Measurements from ENCODE around the gene GOLGA6L2. TPM values are rescaled to one million over a fixed set of nuclear protein-coding genes. Genes with fewer than 3 reads are reported as not detected.

Gene GOLGA6L2
- total and polyA plus RNA-seq, 12 donors, result 0.16 to 0.24 TPM; not detected in 10

DNA sequence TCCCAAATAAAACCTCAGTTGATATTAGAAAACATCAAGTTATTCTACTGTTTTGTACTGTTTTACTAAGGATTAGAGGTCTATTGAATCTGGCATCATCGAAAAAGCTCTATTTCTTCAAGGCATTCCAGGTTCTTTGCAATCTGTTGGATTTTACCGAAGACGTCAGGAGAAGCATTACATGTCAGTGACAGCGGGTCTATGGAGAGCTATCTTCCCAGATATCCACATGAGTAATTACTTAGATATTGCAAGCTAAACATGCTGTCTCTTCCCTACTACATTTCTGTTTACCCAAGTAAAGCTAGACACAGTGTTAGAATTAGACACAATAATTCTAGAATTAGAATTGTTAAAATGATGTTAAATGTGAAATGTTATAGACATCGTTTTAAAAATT lies 10.8 kb upstream of the GOLGA6L2 start:
- no peak overlapping the region for H3K27ac ChIP-seq
- no peak for TF ChIP-seq POLR2A (IDR thresholded peaks at IDR 0.05)
- TF ChIP-seq, protein P1, sequence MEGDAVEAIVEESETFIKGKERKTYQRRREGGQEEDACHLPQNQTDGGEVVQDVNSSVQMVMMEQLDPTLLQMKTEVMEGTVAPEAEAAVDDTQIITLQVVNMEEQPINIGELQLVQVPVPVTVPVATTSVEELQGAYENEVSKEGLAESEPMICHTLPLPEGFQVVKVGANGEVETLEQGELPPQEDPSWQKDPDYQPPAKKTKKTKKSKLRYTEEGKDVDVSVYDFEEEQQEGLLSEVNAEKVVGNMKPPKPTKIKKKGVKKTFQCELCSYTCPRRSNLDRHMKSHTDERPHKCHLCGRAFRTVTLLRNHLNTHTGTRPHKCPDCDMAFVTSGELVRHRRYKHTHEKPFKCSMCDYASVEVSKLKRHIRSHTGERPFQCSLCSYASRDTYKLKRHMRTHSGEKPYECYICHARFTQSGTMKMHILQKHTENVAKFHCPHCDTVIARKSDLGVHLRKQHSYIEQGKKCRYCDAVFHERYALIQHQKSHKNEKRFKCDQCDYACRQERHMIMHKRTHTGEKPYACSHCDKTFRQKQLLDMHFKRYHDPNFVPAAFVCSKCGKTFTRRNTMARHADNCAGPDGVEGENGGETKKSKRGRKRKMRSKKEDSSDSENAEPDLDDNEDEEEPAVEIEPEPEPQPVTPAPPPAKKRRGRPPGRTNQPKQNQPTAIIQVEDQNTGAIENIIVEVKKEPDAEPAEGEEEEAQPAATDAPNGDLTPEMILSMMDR (IDR thresholded peaks at IDR 0.05), result no peak
- no peak for DNase-seq
- no peaks in the 10 kb centered on the region for H3K36me3 ChIP-seq (replicated peaks in 1 of 2)
- H3K4me1 ChIP-seq (replicated peaks in 1 of 2), result peaks cover 3 to 4% of the 10 kb centered on the region in 2 donors
- 61 to 83% (median 73%) methylated on average over 5 of the region's 5 CpGs for WGBS, 4 donors
- intact Hi-C loops (cut with DNase I), result no loop called here
- H3K27me3 ChIP-seq, result no peaks in the 10 kb centered on the region
- no peak overlapping the region for H3K4me3 ChIP-seq
- H3K9me3 ChIP-seq (replicated peaks in 1 of 3), result no peaks in the 10 kb centered on the region

DNA sequence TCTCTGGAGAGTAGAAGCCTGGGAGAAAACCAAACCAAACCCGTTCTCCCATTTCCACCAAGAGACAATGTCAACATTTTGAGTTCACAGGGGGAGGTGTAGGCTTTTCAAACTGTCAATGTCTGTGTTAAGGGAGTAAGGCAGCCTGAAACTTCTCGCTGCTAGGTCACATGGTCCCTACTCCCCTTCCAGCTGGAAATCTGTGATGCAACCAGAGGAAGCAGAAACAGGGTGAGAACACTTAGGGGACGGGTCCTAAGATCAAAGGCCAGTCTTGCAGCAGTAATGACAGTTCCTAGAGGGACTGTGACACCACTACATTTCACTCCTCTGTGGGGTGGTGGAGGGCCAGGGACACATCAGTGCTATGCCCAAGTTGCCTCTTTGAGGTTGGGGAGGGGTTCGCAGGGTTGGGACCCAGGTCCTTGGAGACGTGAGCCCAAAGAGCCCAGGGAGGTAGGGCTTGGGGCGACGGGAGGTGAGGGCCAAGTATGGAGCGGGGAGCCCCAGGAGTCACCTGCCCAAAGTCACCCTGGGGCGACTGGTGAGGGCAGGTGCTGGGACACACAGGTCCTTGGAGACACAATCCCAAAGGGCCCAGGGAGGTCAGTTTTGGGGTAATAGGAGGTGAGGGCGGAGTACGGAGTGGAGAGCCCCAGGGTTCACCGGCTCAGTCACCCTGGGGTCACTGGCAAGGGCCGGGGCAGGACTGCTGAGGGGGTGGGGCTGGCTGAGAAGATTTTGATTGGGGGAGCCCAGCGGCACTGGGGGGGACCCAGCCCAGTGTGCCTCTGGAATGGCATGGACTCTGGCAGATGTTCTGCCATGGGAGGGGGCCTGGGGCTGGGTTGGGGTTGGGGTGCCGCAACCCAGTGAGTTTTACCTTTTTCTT lies 582 bp downstream of the GOLGA6L2 start:
- WGBS, 4 donors, result 87 to 90% (median 88%) methylated on average over 9 to 15 of the region's 15 CpGs
- intact Hi-C loops (cut with DNase I), result no loop called here

DNA sequence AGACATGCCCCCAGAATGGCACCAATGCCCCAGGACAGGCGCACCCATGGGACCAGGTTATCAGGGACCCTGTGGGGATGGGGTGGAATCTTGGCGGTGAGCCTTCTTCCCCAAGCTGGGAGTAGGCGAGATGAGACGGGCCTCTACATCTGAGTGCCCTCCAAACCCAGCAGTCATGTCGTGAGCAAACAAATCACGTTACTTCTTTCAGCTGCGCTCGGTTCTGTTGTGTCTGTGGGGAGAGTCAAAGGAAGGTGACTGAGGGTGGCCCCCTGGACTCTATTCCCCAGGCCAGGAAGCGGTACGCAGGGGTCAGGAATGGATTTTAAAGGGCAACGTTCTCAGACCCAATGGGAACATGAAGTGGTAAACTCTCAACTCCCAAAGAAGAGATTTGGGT lies 2.8 kb downstream of the GOLGA6L2 start:
- H3K27ac ChIP-seq, result no peak overlapping the region
- no peak overlapping the region for H3K4me3 ChIP-seq
- H3K9me3 ChIP-seq (replicated peaks in 1 of 3), result no peaks in the 10 kb centered on the region
- no peak for TF ChIP-seq POLR2A (IDR thresholded peaks at IDR 0.05)
- TF ChIP-seq, protein P1 (IDR thresholded peaks at IDR 0.05), result no peak
- 81 to 93% (median 86%) methylated on average over 8 to 11 of the region's 11 CpGs for WGBS, 4 donors
- no peaks in the 10 kb centered on the region for H3K36me3 ChIP-seq (replicated peaks in 1 of 2)
- intact Hi-C loops (cut with DNase I), result no loop called here
- no peaks in the 10 kb centered on the region for H3K4me1 ChIP-seq (replicated peaks in 1 of 2)
- no peaks in the 10 kb centered on the region for H3K27me3 ChIP-seq
- DNase-seq, result no peak

More for the DNA sequence above, 582 bp downstream of the GOLGA6L2 start:
- DNase-seq, result no peak
- no peaks in the 10 kb centered on the region for H3K4me1 ChIP-seq (replicated peaks in 1 of 2)
- H3K27me3 ChIP-seq, result no peaks in the 10 kb centered on the region
- no peak overlapping the region for H3K4me3 ChIP-seq
- no peaks in the 10 kb centered on the region for H3K9me3 ChIP-seq (replicated peaks in 1 of 3)
- no peak overlapping the region for H3K27ac ChIP-seq
- no peak for TF ChIP-seq POLR2A (IDR thresholded peaks at IDR 0.05)
- TF ChIP-seq, protein P1 (IDR thresholded peaks at IDR 0.05), result no peak
- no peaks in the 10 kb centered on the region for H3K36me3 ChIP-seq (replicated peaks in 1 of 2)

DNA sequence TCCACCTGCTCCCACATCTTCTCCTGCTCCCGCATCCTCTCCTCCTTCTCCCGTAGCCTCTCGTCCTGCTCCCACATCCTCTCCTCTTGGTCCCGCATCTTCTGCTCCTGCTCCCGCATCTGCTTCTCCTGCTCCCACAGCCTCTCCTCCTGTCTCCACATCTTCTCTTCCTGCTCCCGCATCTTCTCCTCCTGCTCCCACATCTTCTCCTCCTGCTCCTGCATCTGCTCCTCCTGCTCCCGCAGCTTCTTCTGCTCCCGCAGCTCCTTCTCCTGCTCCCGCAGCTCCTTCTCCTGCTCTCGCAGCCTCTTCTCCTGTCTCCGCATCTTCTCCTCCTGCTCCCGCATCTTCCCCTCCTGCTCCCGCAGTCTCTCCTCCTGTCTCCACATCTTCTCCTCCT lies 5.8 kb downstream of the GOLGA6L2 start:
- TF ChIP-seq POLR2A (IDR thresholded peaks at IDR 0.05), result no peak
- TF ChIP-seq, protein P1 (IDR thresholded peaks at IDR 0.05), result no peak

More for the DNA sequence above, 5.8 kb downstream of the GOLGA6L2 start:
- 84 to 90% (median 85%) methylated on average over 13 of the region's 13 CpGs for WGBS, 4 donors
- no peak overlapping the region for H3K4me3 ChIP-seq
- H3K27me3 ChIP-seq, result no peaks in the 10 kb centered on the region
- intact Hi-C loops (cut with DNase I), result no loop called here
- no peak for DNase-seq
- H3K9me3 ChIP-seq (replicated peaks in 1 of 3), result no peaks in the 10 kb centered on the region
- H3K4me1 ChIP-seq (replicated peaks in 1 of 2), result no peaks in the 10 kb centered on the region
- H3K27ac ChIP-seq, result no peak overlapping the region
- H3K36me3 ChIP-seq (replicated peaks in 1 of 2), result no peaks in the 10 kb centered on the region
